Activated T-helper 9 cell treated with anti-CD3 and anti-CD28 coated beads, Interleukin-2, amount 50 U/mL, for 16 hours (primary cell): ENCODE data around the gene FOXE3.

ENCODE experiments used
- DNase-seq: peaks from one replicate; pipeline ENCODE4 v3.0.0-alpha.2; 2020; ENCODE audit warnings: low read depth

The FOXE3 gene

DNA sequence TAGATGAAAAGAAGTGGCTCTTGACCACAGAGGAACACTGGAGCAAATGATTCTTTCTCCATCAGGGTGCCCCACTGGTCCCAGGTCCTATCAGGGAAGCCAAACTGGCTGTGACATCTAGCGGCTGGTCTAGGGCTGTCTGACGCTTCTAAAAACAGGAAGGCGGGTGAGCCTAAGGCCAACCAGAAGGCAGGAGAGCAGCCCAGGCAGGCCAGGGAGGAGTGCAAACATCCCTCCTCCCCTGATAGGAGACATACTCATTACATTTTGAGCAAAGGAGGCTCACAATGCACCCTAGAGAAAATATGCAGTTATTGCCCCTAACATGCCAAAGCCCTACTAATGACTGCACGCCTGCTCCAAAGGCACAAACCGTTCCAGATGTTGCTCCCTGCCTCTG, 10.4 kb upstream of the FOXE3 start:
- no peak for DNase-seq

DNA sequence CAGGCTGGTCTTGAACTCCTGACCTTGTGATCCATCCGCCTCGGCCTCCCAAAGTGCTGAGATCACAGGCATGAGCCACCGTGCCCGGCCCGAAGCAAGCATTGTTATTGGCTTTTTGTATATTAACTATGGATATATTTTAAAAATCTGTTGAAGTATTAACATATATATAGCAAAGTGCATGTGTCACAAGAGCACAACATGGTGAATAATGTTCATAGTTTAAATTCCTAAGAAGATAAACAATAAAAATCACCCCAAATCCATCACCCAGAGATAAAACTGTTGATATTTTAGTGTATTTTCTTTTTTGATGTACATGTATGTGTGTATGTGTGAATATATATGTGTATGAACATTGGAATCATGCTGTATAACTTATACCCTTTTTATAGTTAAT, 9.1 kb upstream of the FOXE3 start:
- no peak for DNase-seq

DNA sequence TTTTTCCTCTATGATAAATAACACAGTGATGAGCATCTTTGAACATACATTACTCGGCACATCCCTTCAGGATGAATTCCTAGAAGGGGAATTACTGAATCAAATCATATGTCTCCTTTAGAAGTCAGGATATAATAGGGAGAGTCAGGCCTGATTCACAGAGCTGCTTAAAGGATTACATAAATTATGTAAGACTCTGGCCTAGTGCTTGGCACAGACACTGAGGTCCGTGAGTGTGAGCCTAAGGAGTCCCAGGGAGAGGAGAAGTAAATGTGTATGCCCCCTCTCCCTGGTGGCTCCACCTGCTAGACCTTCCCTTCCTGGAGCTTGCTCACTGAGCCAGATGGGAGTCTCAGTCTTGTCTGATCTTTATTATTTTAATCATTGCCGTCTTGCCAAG, 8.6 kb upstream of the FOXE3 start:
- DNase-seq: no peak

GRCh38 chr1:47409311-47410067, 6.6 kb upstream of the FOXE3 start:
- no peak for DNase-seq

- DNase-seq: no peak
Measured at GRCh38 chr1:47410068-47410455, 6.0 kb upstream of the FOXE3 start.

DNA sequence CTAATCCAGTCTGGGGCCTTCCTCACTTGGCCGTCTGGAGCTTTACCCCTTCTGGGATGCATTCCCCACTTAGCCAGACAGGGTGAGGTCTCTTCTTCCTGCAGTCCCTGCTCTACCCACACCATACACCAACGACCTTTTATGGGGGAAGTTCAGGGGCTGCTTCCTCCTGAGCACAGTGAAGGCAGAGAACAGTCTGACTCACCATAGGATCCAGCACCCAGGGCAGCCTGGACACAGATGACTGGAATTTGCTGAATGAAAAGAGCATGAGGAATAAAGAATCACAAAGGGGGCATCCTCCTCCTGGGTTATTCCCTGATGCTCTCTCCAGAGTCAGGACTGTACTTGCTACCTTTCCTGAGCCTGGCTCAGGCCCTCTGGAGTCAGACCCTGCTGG, 4.6 kb upstream of the FOXE3 start:
- DNase-seq: no peak

DNA sequence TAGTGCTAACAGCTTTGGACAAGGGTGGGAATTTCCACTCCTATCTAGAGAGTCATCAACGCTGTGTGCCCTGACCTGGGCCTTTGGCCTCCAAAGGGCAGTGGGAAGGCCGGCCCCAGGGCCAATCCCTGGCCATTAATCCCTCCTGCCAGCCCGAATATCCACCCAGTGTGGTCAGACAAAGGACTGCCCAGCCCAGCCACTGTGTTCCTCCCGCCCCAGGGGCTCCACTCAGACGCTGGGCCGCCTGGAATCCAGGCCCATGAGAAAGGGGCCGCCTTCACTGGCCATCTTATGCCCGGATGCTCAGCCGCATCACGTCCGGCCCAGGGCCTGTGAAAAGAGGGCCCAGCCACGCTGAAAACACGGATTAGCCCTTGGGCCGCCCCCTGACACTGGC, 3.6 kb upstream of the FOXE3 start:
- DNase-seq: no peak

DNA sequence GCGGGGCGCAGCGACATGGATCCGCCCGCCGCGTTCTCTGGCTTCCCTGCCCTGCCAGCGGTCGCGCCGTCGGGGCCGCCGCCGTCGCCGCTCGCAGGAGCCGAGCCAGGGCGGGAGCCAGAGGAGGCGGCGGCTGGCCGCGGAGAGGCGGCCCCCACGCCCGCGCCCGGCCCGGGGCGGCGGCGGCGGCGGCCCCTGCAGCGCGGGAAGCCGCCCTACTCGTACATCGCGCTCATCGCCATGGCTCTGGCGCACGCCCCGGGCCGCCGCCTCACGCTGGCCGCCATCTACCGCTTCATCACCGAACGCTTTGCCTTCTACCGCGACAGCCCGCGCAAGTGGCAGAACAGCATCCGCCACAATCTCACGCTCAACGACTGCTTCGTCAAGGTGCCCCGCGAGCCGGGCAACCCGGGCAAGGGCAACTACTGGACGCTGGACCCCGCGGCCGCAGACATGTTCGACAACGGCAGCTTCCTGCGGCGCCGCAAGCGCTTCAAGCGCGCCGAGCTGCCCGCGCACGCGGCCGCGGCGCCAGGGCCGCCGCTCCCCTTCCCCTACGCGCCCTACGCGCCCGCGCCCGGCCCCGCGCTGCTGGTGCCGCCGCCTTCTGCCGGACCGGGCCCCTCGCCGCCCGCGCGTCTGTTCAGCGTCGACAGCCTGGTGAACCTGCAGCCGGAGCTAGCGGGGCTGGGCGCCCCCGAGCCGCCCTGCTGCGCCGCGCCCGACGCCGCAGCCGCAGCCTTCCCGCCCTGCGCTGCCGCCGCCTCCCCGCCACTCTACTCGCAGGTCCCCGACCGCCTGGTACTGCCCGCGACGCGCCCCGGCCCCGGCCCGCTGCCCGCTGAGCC, 459 bp downstream of the FOXE3 start:
- no peak for DNase-seq

DNA sequence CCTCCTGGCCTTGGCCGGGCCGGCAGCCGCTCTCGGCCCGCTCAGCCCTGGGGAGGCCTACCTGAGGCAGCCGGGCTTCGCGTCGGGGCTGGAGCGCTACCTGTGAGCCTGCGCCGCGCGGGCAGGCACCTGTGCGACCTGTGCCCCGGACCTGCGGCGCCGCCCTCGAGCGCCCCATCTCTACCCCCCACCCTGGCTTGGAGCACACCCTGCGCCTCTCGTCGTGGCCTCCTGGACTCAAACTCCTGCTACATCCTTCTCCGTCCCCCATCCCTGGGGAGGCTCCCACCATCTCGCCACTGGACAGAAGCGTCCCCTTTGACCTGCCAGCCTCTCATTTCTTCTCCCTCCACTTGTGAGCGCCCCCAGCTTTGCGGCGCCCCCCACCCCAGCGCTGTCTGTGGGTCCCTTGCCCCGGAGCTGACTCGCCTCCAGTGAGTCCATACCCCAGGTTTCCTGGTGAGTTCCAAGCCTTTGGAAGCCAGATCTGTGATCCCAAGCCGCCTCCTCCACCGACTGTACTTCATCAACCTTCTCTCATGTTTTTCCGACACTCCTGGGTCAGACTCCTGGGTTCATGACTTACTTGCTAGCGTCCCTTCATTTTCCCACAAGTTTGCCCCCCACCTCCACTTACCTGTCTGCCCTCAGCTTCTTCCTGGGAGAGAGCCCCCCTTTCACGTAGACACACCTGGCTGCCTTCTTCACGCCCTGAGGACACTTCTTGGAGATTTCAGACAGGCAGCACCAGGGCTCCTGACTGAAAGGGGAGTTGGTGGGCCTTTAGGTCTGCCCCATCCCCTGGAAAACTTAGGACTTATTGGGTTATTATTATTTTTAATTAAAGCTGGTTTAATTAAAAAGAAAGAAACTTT, 1.3 kb downstream of the FOXE3 start:
- no peak for DNase-seq

DNA sequence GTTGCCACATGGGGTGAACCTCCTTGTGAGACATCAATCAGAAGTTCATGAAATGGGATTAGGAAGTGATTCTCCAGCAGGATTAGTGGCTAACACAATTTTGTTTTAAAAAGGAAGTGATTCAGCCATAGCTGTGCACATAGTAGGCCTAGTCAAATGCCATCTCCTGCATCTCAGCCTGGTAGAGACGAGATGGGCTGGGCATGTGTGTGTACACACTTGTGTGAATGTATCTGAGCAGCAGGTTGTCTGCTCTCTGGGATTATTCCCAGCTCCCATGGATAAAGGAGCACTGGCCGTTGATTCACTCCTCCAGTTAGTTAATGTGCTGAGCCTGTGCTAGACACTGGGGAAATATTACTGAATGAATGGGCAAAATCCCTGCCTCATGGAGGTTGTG, 2.0 kb downstream of the FOXE3 start:
- no peak for DNase-seq

- no peak for DNase-seq
Measured at GRCh38 chr1:47418681-47419325, 2.7 kb downstream of the FOXE3 start.

- no peak for DNase-seq
Measured at GRCh38 chr1:47420547-47420946, 4.5 kb downstream of the FOXE3 start.

DNA sequence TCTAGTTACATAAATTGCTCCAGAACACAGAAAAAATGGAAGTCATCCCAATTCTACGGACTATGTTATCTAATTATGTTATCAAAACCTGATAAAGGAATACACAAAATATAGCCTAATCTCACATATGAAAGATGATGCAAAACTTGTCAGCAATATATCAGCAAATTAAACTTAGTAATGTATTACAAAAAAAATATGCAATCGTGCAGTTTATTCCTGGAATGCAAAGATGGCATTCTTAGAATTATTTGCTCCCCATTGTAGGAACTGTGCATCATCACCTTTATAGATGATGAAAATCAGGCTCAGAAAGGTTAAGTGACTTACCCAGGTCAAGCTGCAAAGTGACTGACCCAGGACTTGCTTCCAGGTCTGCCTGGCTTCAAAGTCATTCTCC, 7.8 kb downstream of the FOXE3 start:
- no peak for DNase-seq

GRCh38 chr1:47424336-47424982, 8.4 kb downstream of the FOXE3 start:
- DNase-seq: no peak

- no peak for DNase-seq
Measured at GRCh38 chr1:47431534-47431933, 15.4 kb downstream of the FOXE3 start.

- peak; percentile 37 for DNase-seq
Measured at GRCh38 chr1:47432071-47433036, 16.3 kb downstream of the FOXE3 start.

DNA sequence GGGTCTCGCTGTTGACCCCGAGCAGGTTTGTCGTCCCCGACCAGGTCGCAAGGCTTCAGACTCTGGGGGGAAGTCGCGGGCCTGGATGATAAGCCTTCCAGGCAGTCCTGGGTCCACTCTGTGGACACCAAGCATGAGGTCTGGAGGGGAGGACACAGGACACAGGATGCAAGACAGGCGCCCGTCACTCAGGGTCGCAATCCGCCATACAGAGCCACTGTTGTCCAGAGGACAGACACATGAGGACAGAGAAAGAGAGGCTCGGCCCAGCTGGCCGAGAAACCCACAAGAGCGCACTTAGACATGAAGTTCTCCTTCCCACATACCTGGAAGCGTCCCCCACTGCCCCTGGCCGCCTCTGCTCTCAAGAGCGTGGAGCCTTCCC, 16.9 kb downstream of the FOXE3 start:
- no peak for DNase-seq

DNA sequence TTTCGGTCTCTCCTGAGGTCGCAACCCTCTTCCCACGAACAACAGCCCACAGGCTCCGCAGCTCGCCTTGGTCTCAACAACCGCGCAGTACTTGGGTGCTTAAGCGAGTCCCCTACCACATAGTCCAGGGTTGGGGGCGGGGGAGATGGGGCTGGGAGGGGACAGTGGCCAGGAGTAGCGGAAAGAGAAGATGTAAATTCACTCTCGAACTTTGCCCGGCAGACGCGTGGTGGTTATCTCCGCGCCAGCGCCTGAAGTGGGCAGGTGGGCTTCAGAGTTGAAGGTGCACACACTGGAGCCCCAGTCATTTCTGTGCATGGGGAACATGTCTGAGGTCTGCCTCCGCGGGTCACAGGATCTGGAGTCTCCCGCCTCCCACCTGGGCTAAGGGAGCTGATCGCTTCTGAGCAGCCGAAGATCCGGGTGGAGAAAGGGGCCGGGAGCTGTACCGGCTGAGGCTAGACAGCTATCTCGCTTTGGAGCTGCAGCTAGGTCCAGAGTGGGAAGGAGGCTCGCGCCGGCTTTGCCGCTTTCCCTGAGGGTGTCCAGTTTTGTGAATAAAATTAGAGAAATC, 17.5 kb downstream of the FOXE3 start:
- no peak for DNase-seq

GRCh38 chr1:47434051-47434842, 18.2 kb downstream of the FOXE3 start:
- DNase-seq: no peak
